Activated T-helper 2 cell treated with anti-CD3 and anti-CD28 coated beads, Interferon-gamma antibody, Interleukin-2, Interleukin-4, amounts not matched to agents 10 μg/mL and 5 μg/mL and 100 μg/mL, durations not matched to agents 14 hours and 24 hours and 36 hours (primary cell): ENCODE measurements around the gene SNRNP48. TPM values are rescaled to one million over a fixed set of nuclear protein-coding genes. Genes with fewer than 3 reads are reported as not detected.

Source experiments
- DNase-seq: peaks from one replicate; pipeline ENCODE4 v3.0.0; 2021; ENCODE audit warnings: low spot score
- H3K27ac Mint-ChIP-seq: one replicate; pipeline ENCODE4 v1.8.0; 2021; ENCODE audit warnings: mixed read lengths
- H3K27me3 Mint-ChIP-seq: one replicate; pipeline ENCODE4 v1.8.0; 2021; ENCODE audit warnings: low read depth, mixed read lengths
- H3K36me3 Mint-ChIP-seq: one replicate; pipeline ENCODE4 v1.8.0; 2021; ENCODE audit warnings: low read depth, mixed read lengths
- H3K4me1 Mint-ChIP-seq: one replicate; pipeline ENCODE4 v1.8.0; 2021; ENCODE audit warnings: low read depth, mixed read lengths
- H3K4me3 Mint-ChIP-seq: one replicate; pipeline ENCODE4 v1.8.0; 2021; ENCODE audit warnings: low read depth, mild to moderate bottlenecking, moderate library complexity, mixed read lengths
- H3K9me3 Mint-ChIP-seq: one replicate; pipeline ENCODE4 v1.8.0; 2021; ENCODE audit warnings: mixed read lengths
- intact Hi-C: fragments of 100-400 bp; cut with micrococcal nuclease; formaldehyde crosslinking; loops from one replicate; pipeline ENCODE4 v1.15.1; 2023
- total RNA-seq: library from RNA; stranded (reverse); gene quantifications from 2 replicates; pipeline ENCODE4 v1.2.3, GENCODE V29; 2022

SNRNP48 gene
- total RNA-seq, 1 donor from 2014 or later: 16.8 TPM

DNA sequence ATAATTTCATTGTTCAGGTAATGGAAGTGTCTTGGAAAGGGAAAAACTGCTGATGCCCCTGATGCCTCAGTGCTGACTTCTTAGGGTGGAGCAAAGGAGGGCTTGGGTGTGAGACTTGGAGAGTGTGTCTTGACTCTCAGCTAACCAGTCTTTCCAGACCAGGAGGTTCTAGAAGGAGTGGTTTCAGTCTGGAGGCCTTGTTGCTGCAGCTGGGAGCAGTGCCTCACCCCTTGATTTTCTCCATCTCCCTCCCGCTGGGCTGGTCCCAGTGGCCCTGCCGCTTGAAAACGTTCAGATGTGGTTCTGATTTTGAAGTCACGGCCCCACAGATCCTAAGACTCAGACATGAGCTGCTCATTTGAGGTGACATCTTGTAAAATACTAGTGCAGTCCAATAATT is 43.1 kb upstream of the SNRNP48 start:
- no peak for DNase-seq
- Mint-ChIP-seq H3K36me3 (no peaks in the 10 kb centered on the region), H3K27ac (no peak overlapping the region), H3K27me3 (peaks cover 56% of the 10 kb centered on the region), H3K4me1 (no peaks in the 10 kb centered on the region), H3K9me3 (no peaks in the 10 kb centered on the region), H3K4me3 (no peak overlapping the region)
- intact Hi-C loops: no loop called here

DNA sequence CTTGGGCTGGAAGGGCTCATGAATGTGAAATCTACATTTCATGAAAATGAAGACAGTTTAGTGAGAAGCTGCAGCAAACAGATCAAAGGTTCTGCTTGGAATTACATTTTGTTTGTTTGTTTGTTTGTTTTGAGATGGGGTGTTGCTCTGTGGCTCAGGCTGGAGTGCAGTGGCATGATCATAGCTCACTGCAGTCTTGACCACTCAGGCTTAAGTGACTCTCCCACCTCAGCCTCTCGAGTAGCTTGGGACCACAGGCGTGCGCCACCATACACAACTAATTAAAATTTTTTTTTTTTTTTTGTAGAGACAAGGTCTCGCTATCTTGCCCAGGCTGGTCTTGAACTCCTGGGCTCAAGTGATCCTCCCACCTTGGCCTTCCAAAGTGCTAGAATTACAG is 42.7 kb upstream of the SNRNP48 start:
- H3K4me1 Mint-ChIP-seq: no peaks in the 10 kb centered on the region
- no peak overlapping the region for H3K4me3 Mint-ChIP-seq
- intact Hi-C loops: no loop called here
- H3K27ac Mint-ChIP-seq: no peak overlapping the region
- no peaks in the 10 kb centered on the region for H3K9me3 Mint-ChIP-seq
- H3K36me3 Mint-ChIP-seq: no peaks in the 10 kb centered on the region
- H3K27me3 Mint-ChIP-seq: peaks cover 54% of the 10 kb centered on the region
- DNase-seq: no peak

DNA sequence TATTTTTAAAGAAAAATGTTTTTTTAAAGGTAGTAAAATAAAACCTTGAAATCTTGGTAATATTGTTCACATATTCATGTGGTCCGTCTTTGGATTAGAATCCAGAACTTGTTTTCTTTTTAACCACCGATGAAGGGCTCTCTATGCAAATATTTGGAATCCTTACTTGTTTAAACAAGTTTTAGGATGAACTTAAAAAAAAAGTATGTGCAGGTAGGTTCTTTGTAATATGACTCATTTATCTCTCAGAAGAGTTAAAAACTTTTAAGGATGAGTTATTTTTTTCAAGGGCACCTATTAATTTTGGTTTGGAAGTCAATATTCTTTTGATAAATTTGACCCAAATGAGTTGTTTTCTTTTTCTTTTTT is 39.6 kb upstream of the SNRNP48 start:
- Mint-ChIP-seq H3K27ac (no peak overlapping the region), H3K36me3 (no peaks in the 10 kb centered on the region), H3K9me3 (no peaks in the 10 kb centered on the region), H3K27me3 (peaks cover 45% of the 10 kb centered on the region), H3K4me1 (no peaks in the 10 kb centered on the region), H3K4me3 (no peak overlapping the region)
- no peak for DNase-seq
- intact Hi-C loops: no loop called here

DNA sequence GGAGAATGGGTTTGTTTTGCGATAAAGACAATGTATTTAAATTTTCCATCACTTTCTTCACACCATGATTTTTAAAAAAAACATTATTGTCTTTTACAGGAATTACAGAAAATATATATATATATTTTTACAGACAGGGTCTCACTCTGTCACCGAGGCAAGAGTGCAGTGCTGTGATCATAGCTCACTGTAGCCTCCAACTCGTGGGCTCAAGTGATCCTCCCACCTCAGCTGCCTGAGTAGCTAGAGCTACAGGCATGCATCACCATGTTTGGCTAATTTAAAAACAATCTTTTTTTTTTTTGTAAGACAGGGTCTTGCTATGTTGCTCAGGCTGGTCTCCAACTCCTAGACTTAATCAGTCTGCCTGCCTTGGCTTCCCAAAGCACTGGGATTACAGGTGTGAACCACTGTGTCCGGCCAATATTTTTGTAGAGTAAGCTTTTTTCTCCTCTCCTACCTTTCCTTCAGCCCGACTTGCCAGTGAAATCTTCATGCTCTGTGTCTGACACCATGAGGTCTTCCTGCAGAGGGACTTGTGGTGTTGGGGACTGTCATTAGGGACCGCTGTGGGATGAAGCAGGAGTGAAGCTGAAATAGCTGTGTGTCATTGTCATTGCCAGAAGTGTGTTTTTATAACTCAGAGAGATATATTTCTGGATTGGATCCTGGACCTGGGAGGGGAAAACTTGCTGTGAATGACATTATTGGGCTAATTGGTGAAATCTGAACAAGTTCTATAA is 35.3 kb upstream of the SNRNP48 start:
- no peaks in the 10 kb centered on the region for H3K4me1 Mint-ChIP-seq
- H3K9me3 Mint-ChIP-seq: no peaks in the 10 kb centered on the region
- intact Hi-C loops: no loop called here
- no peak overlapping the region for H3K27ac Mint-ChIP-seq
- H3K4me3 Mint-ChIP-seq: no peak overlapping the region
- H3K36me3 Mint-ChIP-seq: no peaks in the 10 kb centered on the region
- H3K27me3 Mint-ChIP-seq: peaks cover 37% of the 10 kb centered on the region
- DNase-seq: no peak

DNA sequence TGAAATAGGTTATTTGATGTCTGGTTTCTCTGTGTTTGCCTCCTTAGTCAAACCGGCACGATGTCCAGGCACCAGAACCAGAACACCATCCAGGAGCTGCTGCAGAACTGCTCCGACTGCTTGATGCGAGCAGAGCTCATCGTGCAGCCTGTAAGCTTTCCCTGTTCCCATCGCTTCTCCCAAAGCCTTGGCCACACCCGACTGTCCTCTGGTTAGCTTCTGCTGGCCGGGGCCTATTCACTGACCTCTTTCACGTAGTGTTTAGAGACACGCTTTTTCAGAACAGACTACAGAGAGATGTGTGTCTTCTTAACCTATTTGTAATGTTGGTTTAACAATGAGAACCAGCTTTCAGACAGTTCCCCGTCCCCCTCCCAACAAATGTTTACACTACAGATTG is 34.3 kb upstream of the SNRNP48 start:
- no peaks in the 10 kb centered on the region for H3K36me3 Mint-ChIP-seq
- intact Hi-C loops: no loop called here
- no peak overlapping the region for H3K4me3 Mint-ChIP-seq
- H3K27me3 Mint-ChIP-seq: peaks cover 42% of the 10 kb centered on the region
- H3K9me3 Mint-ChIP-seq: no peaks in the 10 kb centered on the region
- H3K4me1 Mint-ChIP-seq: no peaks in the 10 kb centered on the region
- DNase-seq: no peak
- no peak overlapping the region for H3K27ac Mint-ChIP-seq

DNA sequence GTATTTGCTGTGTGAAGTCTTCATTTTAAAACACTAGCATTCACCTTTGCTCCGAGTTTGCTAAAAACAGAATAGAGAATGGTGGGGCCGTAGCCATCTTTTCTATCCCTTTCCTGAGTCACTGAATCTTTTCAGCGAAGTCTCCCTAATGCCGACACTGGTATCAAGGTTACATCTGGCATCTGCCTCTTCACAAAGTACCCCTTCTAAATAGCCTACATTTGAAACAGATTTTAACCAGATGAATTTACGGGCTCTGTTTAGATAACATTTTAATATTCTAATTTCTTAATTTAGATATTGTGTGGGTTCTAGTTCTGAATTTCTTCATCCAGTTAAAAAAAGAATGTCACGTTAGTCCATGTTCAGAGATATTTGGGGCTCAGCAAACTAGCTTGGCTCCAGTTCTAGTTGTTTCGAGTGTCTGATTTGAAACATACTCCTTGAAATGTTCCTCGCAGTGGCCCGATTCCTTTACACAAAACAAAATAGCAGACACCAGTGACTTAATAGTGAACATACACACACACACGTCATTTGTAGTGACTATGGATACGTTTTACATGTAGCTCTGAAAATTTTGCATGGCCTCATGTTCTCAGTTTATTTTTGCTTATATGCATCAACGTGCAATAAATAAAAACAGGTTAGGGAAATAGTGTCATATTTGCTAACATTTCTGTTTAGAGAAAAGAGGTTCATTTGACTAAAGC is 33.4 kb upstream of the SNRNP48 start:
- H3K27me3 Mint-ChIP-seq: peaks cover 45% of the 10 kb centered on the region
- H3K4me1 Mint-ChIP-seq: no peaks in the 10 kb centered on the region
- H3K4me3 Mint-ChIP-seq: no peak overlapping the region
- H3K9me3 Mint-ChIP-seq: no peaks in the 10 kb centered on the region
- DNase-seq: no peak
- no peak overlapping the region for H3K27ac Mint-ChIP-seq
- intact Hi-C loops: no loop called here
- no peaks in the 10 kb centered on the region for H3K36me3 Mint-ChIP-seq

DNA sequence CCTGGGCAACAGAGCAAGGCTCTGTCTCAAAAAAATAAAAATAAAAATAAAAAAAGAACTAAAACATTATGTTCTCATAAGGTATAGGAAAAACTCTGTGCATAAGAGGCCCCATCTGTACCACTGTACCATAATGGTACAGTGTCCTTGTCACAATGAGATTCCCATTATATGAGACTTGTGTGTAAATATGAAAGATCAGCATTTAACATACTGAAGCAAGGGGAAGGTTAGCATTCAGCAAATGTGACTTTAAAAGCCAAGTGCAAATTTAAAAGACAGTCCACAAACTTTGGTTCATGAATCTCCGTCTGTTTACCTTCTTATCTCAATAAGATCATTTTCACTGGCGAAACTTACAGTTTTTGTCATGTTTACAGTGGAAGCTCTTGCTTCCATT is 32.3 kb upstream of the SNRNP48 start:
- Mint-ChIP-seq H3K4me3 (no peak overlapping the region), H3K9me3 (no peaks in the 10 kb centered on the region), H3K36me3 (no peaks in the 10 kb centered on the region), H3K27ac (no peak overlapping the region), H3K4me1 (no peaks in the 10 kb centered on the region), H3K27me3 (peaks cover 43% of the 10 kb centered on the region)
- intact Hi-C loops: no loop called here
- DNase-seq: no peak

DNA sequence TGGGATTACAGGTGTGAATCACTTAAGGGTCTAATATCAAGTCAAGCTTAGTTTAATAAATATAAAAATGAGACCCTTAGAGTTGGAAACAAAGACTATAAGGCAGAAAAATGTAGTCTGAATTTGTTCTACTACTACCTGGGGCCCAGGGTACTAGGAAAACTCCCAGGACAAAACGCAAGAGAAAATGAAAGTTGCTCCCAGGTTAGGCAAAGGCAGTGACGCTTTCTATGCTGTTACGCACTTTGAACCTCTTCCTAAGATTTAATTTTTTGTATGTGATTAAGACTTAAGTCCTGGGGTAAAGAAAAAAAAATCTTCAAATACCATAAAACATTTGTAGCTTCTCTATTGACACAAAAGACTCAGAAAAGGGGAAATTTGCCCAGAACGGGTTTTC is 31.2 kb upstream of the SNRNP48 start:
- H3K27ac Mint-ChIP-seq: no peak overlapping the region
- no peaks in the 10 kb centered on the region for H3K36me3 Mint-ChIP-seq
- no peaks in the 10 kb centered on the region for H3K9me3 Mint-ChIP-seq
- intact Hi-C loops: no loop called here
- H3K4me3 Mint-ChIP-seq: no peak overlapping the region
- peaks cover 42% of the 10 kb centered on the region for H3K27me3 Mint-ChIP-seq
- DNase-seq: no peak
- no peaks in the 10 kb centered on the region for H3K4me1 Mint-ChIP-seq

DNA sequence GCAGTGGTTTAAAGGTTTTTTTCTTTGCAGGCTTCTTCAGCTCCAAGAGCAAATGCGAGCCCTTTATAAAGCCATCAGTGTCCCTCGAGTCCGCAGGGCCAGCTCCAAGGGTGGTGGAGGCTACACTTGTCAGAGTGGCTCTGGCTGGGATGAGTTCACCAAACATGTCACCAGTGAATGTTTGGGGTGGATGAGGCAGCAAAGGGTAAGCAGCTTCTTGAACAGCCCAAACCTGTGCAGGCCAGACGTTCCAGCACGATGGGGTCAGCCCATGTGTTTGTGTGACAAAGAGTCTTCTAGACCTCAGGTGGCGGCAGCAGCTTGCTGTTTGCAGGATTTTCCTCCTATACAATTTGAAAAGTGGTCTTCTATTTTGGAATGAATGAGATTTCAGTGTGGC is 30.8 kb upstream of the SNRNP48 start:
- intact Hi-C loops: no loop called here
- Mint-ChIP-seq H3K36me3 (no peaks in the 10 kb centered on the region), H3K9me3 (no peaks in the 10 kb centered on the region), H3K4me1 (no peaks in the 10 kb centered on the region), H3K4me3 (no peak overlapping the region), H3K27me3 (peaks cover 45% of the 10 kb centered on the region), H3K27ac (no peak overlapping the region)
- no peak for DNase-seq

DNA sequence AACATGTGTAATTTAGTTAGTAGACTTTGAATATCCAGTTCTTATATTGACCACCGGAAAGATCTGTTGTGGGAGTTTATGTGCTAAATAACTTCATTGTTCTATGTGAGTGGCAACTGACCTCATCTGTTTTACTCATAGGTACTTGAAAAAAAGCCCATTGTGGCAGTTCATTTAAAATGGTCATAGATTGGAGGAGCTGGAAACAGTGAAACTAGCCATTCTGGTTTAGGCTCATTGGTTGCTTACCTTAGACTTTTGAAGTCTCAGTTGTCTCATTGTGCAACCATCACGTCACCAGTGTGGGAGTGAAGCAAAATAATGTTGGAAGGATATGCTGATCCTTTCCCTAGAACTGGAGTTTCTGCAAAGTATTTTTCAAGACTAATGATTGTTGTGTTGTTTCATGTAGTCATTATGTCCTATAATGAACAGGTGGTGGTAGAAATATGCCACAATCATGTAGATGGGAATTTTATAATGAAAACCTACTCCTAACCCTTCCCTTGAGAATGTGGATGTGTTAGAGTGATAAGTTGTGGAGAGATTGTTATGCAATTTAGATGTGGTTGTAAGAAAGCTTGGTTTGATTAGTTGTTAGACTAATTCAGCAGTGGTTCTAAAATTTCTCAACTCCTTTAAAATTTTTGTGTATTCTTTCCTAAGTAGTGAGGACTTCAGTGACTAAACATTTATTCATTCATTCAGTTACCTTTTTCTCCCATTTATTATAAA is 30.2 kb upstream of the SNRNP48 start:
- intact Hi-C loops: no loop called here
- H3K27me3 Mint-ChIP-seq: peaks cover 46% of the 10 kb centered on the region

DNA sequence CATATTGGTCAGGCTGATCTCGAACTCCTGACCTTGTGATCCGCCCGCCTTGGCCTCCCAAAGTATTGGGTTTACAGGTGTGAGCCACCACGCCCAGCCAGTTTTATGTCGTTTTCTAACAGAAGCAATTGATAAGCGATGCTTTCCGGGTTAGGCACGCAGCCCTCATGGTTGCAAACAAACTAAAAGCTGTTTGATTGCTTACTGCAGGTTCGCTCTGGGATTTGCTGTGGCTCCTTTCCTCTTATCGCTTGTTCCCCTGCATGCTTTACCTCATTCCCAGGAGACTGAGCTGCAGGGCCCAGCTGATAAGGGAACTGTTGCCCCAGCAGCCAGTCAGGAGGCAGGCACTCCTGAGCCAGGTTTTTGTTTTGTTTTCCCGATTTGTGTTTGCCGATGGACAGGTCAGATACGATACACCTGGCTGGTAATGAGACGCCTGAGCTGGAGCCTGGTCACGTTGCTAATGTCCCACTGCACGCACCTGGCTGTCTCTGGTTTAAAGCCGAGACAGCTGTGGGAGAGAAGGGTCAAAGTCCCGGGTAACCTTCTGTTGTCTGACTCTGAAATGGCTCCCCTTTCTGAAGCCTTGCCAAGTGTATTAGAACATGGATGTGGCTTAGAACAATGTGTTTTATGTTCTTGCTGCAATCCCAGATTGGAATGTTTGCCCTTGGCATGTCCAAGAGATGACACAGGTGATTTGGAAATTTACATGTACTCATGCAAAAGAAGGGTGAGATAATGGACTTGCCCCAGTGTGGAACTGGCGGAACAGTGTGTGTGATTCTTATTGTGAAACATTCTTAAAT is 28.6 kb upstream of the SNRNP48 start:
- Mint-ChIP-seq H3K27me3 (peaks cover 37% of the 10 kb centered on the region), H3K27ac (no peak overlapping the region), H3K36me3 (no peaks in the 10 kb centered on the region), H3K4me1 (no peaks in the 10 kb centered on the region), H3K9me3 (no peaks in the 10 kb centered on the region), H3K4me3 (no peak overlapping the region)
- DNase-seq: no peak
- intact Hi-C loops: no loop called here

More for the DNA sequence above, 30.2 kb upstream of the SNRNP48 start:
- DNase-seq: no peak
- Mint-ChIP-seq H3K36me3 (no peaks in the 10 kb centered on the region), H3K9me3 (no peaks in the 10 kb centered on the region), H3K27ac (no peak overlapping the region), H3K4me3 (no peak overlapping the region), H3K4me1 (no peaks in the 10 kb centered on the region)

DNA sequence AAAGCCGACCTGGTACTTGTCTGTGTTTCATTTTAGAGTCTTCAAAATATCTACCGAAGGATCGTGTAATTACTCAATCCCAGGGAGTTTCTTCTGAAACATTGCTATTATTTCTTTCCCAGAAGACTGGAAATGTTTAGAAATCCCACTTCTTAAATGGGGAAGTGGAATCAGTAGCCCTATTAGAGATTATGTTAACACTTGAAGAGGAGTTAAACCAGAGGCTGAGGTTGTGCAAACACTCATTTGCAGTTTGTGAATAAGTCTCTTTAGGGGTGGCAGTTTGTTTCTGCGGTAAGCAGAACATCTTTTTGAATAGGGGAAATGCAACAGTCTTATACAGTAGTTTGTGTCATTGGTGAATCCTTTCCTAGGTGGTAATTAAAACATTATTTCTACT is 27.2 kb upstream of the SNRNP48 start:
- intact Hi-C loops: no loop called here

More for the DNA sequence above, 27.2 kb upstream of the SNRNP48 start:
- Mint-ChIP-seq H3K27me3 (peaks cover 37% of the 10 kb centered on the region), H3K4me3 (no peak overlapping the region), H3K4me1 (no peaks in the 10 kb centered on the region), H3K27ac (no peak overlapping the region), H3K9me3 (no peaks in the 10 kb centered on the region), H3K36me3 (no peaks in the 10 kb centered on the region)
- DNase-seq: no peak
